LNCaP clone FGC (cell line): ENCODE data around the gene PILRA.
"Not testable (repeated sequence)": the region's sequence is repeated elsewhere in the genome, so short reads cannot be mapped to it uniquely, and the experiment has no call there.

Experiments used
- DNase-seq: peaks from one replicate; pipeline ENCODE4 v3.0.0-alpha.2; 2011; ENCODE audit warnings: low read depth
- H3K4me3 ChIP-seq: 2 replicates; pipeline ENCODE4 v1.5.1; 2011; ENCODE audit warnings: mild to moderate bottlenecking, low read depth, low read length, control low read depth
- TF ChIP-seq, protein P1 (sequence below): IDR thresholded peaks from 2 replicates; pipeline ENCODE4 v1.5.1; 2012; ENCODE audit warnings: mild to moderate bottlenecking; ENCODE audit not compliant: control insufficient read depth, insufficient read depth; ENCODE audit errors: extremely low read depth

PILRA gene

DNA sequence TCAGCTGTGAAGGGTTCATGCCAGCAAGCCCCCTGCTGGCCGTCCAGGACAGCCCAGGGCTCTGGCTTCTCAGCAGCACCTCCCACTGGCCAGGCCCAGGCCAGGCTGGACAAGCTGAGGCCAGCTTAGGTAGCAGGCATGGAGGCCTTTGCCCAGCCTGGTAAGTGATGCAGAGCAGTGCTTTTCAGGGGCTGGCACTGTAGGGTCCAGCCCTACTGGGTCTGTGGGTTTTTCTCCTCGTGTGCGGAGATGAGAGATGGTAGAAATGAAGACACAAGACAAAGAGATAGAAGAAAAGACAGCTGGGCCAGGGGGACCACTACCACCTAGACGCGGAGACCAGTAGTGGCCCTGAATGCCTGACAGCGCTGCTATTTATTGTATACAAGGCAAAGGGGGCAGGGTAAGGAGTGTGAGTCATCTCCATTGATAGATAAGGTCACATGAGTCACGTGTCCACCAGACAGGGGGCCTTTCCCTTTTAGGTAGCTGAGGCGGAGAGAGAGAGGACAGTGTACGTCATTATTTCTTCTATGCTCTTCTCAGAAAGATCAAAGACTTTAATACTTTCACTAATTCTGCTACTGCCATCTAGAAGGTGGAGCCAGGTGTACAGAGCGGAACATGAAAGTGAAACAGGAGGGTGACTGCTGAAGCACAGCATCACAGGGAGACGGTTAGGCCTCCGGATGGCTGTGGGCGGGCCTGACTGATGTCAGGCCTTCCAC lies 28.6 kb upstream of the PILRA start:
- DNase-seq, H3K4me3 ChIP-seq: not testable (repeated sequence)
- TF ChIP-seq, protein P1, sequence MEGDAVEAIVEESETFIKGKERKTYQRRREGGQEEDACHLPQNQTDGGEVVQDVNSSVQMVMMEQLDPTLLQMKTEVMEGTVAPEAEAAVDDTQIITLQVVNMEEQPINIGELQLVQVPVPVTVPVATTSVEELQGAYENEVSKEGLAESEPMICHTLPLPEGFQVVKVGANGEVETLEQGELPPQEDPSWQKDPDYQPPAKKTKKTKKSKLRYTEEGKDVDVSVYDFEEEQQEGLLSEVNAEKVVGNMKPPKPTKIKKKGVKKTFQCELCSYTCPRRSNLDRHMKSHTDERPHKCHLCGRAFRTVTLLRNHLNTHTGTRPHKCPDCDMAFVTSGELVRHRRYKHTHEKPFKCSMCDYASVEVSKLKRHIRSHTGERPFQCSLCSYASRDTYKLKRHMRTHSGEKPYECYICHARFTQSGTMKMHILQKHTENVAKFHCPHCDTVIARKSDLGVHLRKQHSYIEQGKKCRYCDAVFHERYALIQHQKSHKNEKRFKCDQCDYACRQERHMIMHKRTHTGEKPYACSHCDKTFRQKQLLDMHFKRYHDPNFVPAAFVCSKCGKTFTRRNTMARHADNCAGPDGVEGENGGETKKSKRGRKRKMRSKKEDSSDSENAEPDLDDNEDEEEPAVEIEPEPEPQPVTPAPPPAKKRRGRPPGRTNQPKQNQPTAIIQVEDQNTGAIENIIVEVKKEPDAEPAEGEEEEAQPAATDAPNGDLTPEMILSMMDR, result peak; percentile 44; the same call in 1 of the 2 replicates

DNA sequence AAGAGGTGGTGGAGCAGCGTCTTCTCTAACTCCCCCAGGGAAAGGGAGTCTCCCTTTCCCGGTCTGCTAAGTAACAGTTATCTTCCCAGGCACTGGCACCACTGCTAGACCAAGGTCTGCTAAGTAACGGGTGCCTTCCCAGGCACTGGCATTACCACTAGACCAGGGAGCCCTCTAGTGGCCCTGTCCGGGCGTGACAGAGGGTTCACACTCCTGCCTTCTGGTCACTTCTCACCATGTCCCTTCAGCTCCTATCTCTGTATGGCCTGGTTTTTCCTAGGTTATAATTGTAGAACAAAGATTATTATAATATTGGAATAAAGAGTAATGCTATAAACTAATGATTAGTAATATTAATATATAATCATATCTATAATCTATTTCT lies 28.0 kb upstream of the PILRA start:
- not testable (repeated sequence) for DNase-seq, H3K4me3 ChIP-seq
- TF ChIP-seq, protein P1, result peak; percentile 53

DNA sequence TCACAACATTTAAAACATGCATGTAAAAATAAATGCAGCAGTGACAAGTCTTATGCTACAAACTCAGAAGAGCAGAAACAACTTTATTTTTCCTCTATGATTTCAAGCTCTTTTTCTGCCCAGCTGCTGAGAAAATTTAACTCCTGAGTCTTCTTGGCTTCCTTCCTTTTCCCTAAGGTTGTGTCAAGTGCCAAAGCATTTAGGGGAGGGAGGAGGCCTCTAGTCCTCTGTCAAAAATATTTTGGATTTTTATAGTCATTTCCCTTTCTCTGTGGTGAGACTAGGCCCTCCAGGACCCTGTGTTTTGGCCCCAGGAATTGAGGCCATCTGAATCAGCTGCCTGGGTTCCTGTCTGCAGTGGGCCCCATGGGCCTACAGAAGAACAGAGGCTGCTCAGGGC lies 26.4 kb upstream of the PILRA start:
- H3K4me3 ChIP-seq, result no peak overlapping the region
- TF ChIP-seq, protein P1, result no peak
- DNase-seq, result no peak

DNA sequence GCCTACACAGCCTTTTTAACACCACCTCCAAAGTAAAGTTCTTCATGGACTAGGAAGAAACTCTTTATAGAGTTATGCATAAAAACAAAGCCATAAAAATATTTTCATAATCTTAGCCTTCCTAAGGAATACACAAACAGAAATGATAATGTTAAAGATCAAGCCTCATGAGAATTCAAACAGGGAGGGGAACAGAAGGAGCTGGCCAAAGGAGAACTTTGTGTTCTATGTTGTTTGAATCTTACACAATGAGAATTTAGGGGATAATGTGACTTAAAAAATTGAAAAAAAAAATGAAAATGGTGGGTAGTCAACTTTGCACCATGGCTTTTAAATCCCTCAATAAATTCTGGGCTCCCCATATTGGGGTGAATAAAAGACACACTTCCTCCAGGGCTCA lies 24.5 kb upstream of the PILRA start:
- DNase-seq, result no peak
- TF ChIP-seq, protein P1, result no peak
- H3K4me3 ChIP-seq, result no peak overlapping the region

DNA sequence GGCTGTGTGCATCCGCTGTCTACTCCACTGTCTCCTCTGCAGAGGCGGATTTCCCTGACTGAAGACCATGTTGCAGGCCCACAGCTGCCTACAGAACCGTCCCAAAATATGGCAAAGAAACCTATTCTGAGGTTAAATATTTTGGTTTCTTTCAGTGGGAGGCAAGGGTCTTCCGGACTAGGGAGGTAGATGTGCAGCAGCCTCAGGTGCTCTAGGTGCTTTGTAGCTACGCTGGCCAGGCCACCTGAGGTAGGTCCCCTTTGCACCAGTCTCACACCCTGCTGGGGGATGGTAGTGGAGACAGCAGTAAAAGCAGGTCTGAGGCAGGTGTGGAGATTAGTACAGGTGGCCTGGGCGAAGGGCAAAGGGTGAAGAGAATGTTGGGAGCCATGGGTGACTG lies 23.5 kb upstream of the PILRA start:
- DNase-seq, result no peak
- TF ChIP-seq, protein P1, result no peak
- no peak overlapping the region for H3K4me3 ChIP-seq

DNA sequence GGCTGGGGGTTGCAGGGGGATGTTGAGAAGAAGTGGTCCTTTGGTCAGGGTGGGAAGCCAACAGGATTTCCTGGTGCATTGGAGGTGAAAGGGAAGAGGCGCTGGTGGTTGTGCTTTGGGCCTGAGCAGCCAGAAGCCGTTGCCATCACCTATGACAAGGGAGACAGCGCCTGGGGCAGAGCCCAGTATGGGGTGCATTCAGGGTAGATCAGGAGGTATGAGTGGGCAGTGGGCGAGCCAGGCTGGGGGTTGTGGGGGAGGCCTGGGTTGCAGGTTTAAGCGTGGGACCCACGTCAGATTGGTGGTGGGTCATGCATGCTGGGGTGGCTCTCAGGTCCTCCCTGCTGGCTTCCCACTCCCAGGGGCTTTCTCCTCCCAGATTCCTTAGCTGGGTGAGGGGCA lies 21.6 kb upstream of the PILRA start:
- no peak for DNase-seq
- H3K4me3 ChIP-seq, result no peak overlapping the region
- TF ChIP-seq, protein P1, result no peak

DNA sequence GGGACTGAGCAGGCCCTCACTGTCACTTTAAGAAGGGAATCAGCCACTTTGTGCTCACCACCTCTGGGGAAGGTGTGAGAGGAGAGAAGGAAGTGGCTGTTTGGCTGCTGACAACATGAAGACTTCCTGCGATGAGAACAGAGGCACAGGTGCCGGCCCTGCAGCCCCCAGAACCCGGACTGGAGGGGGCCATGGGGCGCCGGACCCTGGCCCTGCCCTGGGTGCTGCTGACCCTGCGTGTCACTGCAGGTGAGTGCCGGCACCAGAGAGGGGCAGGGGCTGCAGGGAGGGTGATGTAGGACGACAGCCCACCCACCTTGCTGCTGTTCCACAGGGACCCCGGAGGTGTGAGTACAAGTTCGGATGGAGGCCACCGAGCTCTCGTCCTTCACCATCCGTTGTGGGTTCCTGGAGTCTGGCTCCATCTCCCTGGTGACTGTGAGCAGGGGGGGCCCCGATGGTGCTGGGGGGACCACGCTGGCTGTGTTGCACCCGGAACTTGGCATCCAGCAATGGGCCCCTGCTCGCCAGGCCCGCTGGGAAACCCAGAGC lies 21.0 kb upstream of the PILRA start:
- not testable (repeated sequence) for H3K4me3 ChIP-seq, DNase-seq
